ENCODE data around the gene GRPEL1. TPM values are rescaled to one million over a fixed set of nuclear protein-coding genes. Genes with fewer than 3 reads are reported as not detected.

GRPEL1 gene
- total and polyA plus RNA-seq, 2 of the 8 experiments (the other 6 are each of a cell fraction or from before 2014, with no cell fraction given): 13.5 to 39.9 TPM

- peaks cover 0 to 9% (median 7%) of the 10 kb centered on the region in 4 experiments; a peak in 5 of 8 replicates for H3K36me3 ChIP-seq (ENCODE audit: control insufficient read depth in 2 of 4, insufficient read depth in 4 of 4, low read length in 3 of 4)
- POLR2A ChIA-PET (ENCODE audit: partially characterized antibody): interaction anchor here (0.8 to 2.8 kb wide), 18 partner anchors 9 to 153 kb away, joined by 3 to 17 read pairs (median 5); partner anchors contain the start of gene TADA2B
- H2BK120ac ChIP-seq (replicated peaks; ENCODE audit: low read depth, low read length): no peak overlapping the region
- no peak overlapping the region for H4K5ac ChIP-seq (ENCODE audit: insufficient read length, low read depth, low read length)
- peaks cover 0 to 28% of the 10 kb centered on the region in 2 experiments; a peak in 2 of 4 replicates for H3K79me2 ChIP-seq (ENCODE audit: control insufficient read depth in 1 of 2, insufficient read depth in 2 of 2, low read length in 2 of 2)
- no peak overlapping the region for H4K8ac ChIP-seq (ENCODE audit: extremely low read depth, insufficient read depth, low read length)
- no peak overlapping the region for H3K23ac ChIP-seq (ENCODE audit: insufficient read length)
- no peak overlapping the region for H4K91ac ChIP-seq (replicated peaks; ENCODE audit: insufficient read length, low read length)
- peaks cover 0 to 17% (median 10%) of the 10 kb centered on the region in 4 experiments; a peak in 6 of 7 replicates for H3K27me3 ChIP-seq (replicated peaks in 1 of 4; ENCODE audit: control insufficient read depth in 3 of 4, extremely low read depth in 1 of 4, insufficient read depth in 3 of 4, low read length in 3 of 4)
- WGBS, 2 experiments (ENCODE audit: extremely low coverage in 1 of 2, insufficient coverage in 1 of 2, insufficient read length in 1 of 2, insufficient replicate concordance in 2 of 2, low coverage in 1 of 2, low lambda C conversion rate in 2 of 2, missing lambda C conversion rate in 1 of 2): 1% methylated on average over 28 of the region's 50 CpGs; no CpG with 5 or more reads in 1 of the 2 experiments
- CTCF ChIA-PET (ENCODE audit: partially characterized antibody): interaction anchor here (0.6 to 9.4 kb wide), 13 partner anchors 11 to 348 kb away, joined by 3 to 108 read pairs (median 4); partner anchors contain the start of gene TADA2B
- peak in 1 of 2 experiments; percentile 99 for DNase-seq (ENCODE audit: low read depth in 1 of 2, low spot score in 2 of 2)
- H3K4me1 ChIP-seq (replicated peaks in 1 of 4; ENCODE audit: control insufficient read depth in 3 of 4, insufficient read depth in 4 of 4, low read length in 3 of 4): peaks cover 2 to 6% (median 3%) of the 10 kb centered on the region in 4 experiments; a peak in 2 of 7 replicates
- H2BK5ac ChIP-seq (ENCODE audit: low read depth, low read length): no peak overlapping the region; the same call in 1 of the 2 replicates
- peaks cover 9 to 11% of the 10 kb centered on the region in 2 experiments for H4K20me1 ChIP-seq (replicated peaks in 1 of 2; ENCODE audit: control insufficient read depth in 1 of 2, insufficient read depth in 2 of 2, low read length in 2 of 2)
- H2BK15ac ChIP-seq (ENCODE audit: low read length): no peak overlapping the region
- FAIRE-seq: no peak
- H3K56ac ChIP-seq (replicated peaks; ENCODE audit: insufficient read length, low read depth, low read length): no peak overlapping the region
- H2AK5ac ChIP-seq (ENCODE audit: low read depth, low read length): no peak overlapping the region
- H3K9me3 ChIP-seq (ENCODE audit: insufficient read depth in 2 of 2, low read depth in 1 of 2, low read length in 1 of 2): no peaks in the 10 kb centered on the region
- no peak overlapping the region; the same call in 1 of the 2 replicates for H2AFZ ChIP-seq (ENCODE audit: low read length)
- peak overlapping the region; percentile 70 to 79 (median 74) for H3K4me3 ChIP-seq (ENCODE audit: extremely low read depth in 1 of 4, insufficient read depth in 2 of 4, low read depth in 3 of 4, low read length in 4 of 4)
- H3K79me1 ChIP-seq (ENCODE audit: low read depth, low read length): peaks cover 5% of the 10 kb centered on the region; the same call in 1 of the 2 replicates
- H2BK12ac ChIP-seq (ENCODE audit: low read depth, low read length): no peak overlapping the region
- H3K9ac ChIP-seq (replicated peaks in 1 of 4; ENCODE audit: extremely low read depth in 1 of 4, low read depth in 3 of 4, low read length in 3 of 4): peak overlapping the region in 3 of 4 experiments; percentile 28 to 34 (median 31); a peak in 5 of 7 replicates
- no peak overlapping the region for H3K4ac ChIP-seq (replicated peaks; ENCODE audit: insufficient read length, low read depth, low read length)
- H3K18ac ChIP-seq (ENCODE audit: extremely low read depth, low read length): peak overlapping the region; percentile 65; the same call in 1 of the 2 replicates
- H3K23me2 ChIP-seq (ENCODE audit: low read depth, low read length): peaks cover 10% of the 10 kb centered on the region
- H3K4me2 ChIP-seq (ENCODE audit: insufficient read depth in 1 of 2, low read depth in 2 of 2, low read length in 2 of 2): peak overlapping the region; percentile 67 to 73
- H2BK20ac ChIP-seq (ENCODE audit: low read length): no peak overlapping the region
- no peak overlapping the region for H3K14ac ChIP-seq (ENCODE audit: insufficient read length)
- no peak overlapping the region for H3K27ac ChIP-seq (ENCODE audit: low read depth, low read length)
- TF ChIP-seq SP1 (IDR thresholded peaks at IDR 0.05; ENCODE audit: low read depth, low read length) (no peak), TCF12 (IDR thresholded peaks at IDR 0.05; ENCODE audit: low read depth, low read length) (no peak), SP2 (IDR thresholded peaks at IDR 0.05; ENCODE audit: low read length) (no peak), CREB1 (IDR thresholded peaks at IDR 0.05) (no peak), E2F6 (IDR thresholded peaks at IDR 0.05) (no peak), HDAC2 (IDR thresholded peaks at IDR 0.05; ENCODE audit: borderline replicate concordance in 1 of 2, low read depth in 2 of 2, low read length in 2 of 2) (no peak), JUN (IDR thresholded peaks at IDR 0.05; ENCODE audit: low read depth, low read length) (no peak), SUZ12 (IDR thresholded peaks at IDR 0.05; ENCODE audit: low read length) (peak; percentile 48; the same call in 1 of the 2 replicates), RBBP5 (IDR thresholded peaks at IDR 0.05; ENCODE audit: borderline replicate concordance, low read depth, low read length) (no peak), TAF7 (optimal IDR thresholded peaks at IDR 0.05; ENCODE audit: borderline replicate concordance, low read depth, low read length) (peak; percentile 17), GABPA (IDR thresholded peaks at IDR 0.05; ENCODE audit: borderline replicate concordance, insufficient read depth, low read length) (no peak), TEAD4 (IDR thresholded peaks at IDR 0.05; ENCODE audit: low read depth, low read length) (no peak)
Measured at GRCh38 chr4:7068279-7068842, 497 bp upstream of the GRPEL1 start.
